ENCODE measurements around the gene TOLLIP.
"Not testable (repeated sequence)": the region's sequence is repeated elsewhere in the genome, so short reads cannot be mapped to it uniquely, and the experiment has no call there.

Gene TOLLIP

DNA sequence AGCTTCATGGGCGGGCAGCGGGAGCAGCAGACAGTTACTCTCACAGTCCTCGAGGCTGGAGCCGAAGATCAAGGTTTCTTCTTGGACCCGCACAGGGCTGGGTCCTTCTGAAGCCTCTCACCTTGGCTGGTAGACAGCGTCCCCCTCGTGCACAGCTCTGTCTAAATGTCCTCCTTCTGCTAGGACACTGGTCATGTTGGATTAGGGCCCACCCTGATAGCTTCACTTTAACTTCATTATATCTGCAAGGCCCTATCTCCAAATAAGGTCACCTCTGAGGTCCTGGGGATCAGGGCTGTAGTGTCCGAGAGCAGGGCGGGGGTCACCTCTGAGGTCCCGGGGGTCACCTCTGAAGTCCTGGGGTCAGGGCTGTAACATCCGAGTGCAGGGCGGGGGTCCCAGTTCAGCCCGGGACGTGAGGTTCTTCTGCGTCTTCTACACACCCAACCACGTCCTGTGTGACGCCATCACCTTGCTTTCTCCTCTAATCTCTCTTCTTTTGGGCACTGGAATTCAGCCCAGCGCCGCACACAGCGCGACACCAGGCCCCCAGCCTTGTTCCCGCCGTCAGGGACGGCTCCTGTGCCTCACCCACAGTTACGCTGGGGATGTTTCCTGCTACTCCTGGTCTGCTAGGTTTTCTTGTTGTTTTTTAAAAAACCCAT lies 34.1 kb upstream of the TOLLIP start:
- H3K27me3 ChIP-seq (ENCODE audit: control insufficient read depth in 3 of 3, insufficient read depth in 3 of 3, low read depth in 1 of 3, low read length in 3 of 3), result peaks cover 0 to 6% (median 0%) of the 10 kb centered on the region in 3 experiments
- H3K27ac ChIP-seq (replicated peaks; ENCODE audit: low read length), result no peak overlapping the region
- no peak overlapping the region for H4K91ac ChIP-seq (ENCODE audit: low read depth, low read length, poor library complexity)
- H3K4me3 ChIP-seq (ENCODE audit: low read length in 2 of 2), result no peak overlapping the region
- no CpG with 5 or more reads among the region's 25 CpGs for WGBS, 2 donors (ENCODE audit: extremely low coverage in 2 of 2, insufficient read length in 2 of 2, insufficient replicate concordance in 1 of 2)
- H4K8ac ChIP-seq (ENCODE audit: low read depth, low read length), result no peak overlapping the region
- no peak overlapping the region for H2BK120ac ChIP-seq (ENCODE audit: low read depth, low read length)
- no peak overlapping the region for H3K4me2 ChIP-seq (ENCODE audit: insufficient read depth, low read length, poor library complexity, severe bottlenecking)
- no peak overlapping the region for H2BK15ac ChIP-seq (ENCODE audit: low read length)
- peaks cover 0 to 5% of the 10 kb centered on the region in 2 donors for H3K9me3 ChIP-seq (replicated peaks in 1 of 2; ENCODE audit: control insufficient read depth in 2 of 2, insufficient read depth in 1 of 2, low read depth in 1 of 2, low read length in 2 of 2)
- no peak overlapping the region for H3K9ac ChIP-seq (ENCODE audit: low read depth, low read length, poor library complexity)
- H3K36me3 ChIP-seq (replicated peaks in 1 of 2; ENCODE audit: control insufficient read depth in 2 of 2, insufficient read depth in 2 of 2, low read length in 2 of 2), result no peaks in the 10 kb centered on the region
- peaks cover 6 to 7% of the 10 kb centered on the region in 2 donors for H3K4me1 ChIP-seq (ENCODE audit: control insufficient read depth in 2 of 2, insufficient read depth in 1 of 2, low read depth in 1 of 2, low read length in 2 of 2)
- no peak overlapping the region for H3K14ac ChIP-seq (ENCODE audit: low read length)
- H2BK5ac ChIP-seq (ENCODE audit: low read length), result no peak overlapping the region
- no peak overlapping the region for H2BK12ac ChIP-seq (ENCODE audit: low read length)
- H3K18ac ChIP-seq (ENCODE audit: low read length), result peak overlapping the region; percentile 61
- no peak overlapping the region for H3K23ac ChIP-seq (ENCODE audit: low read depth, low read length, poor library complexity)
- H3K4ac ChIP-seq (ENCODE audit: low read length), result no peak overlapping the region
- H2AK5ac ChIP-seq (ENCODE audit: low read depth, low read length), result no peak overlapping the region
- H2AFZ ChIP-seq (ENCODE audit: low read length), result no peak overlapping the region
- no peak for DNase-seq (ENCODE audit: low spot score)
- H3K79me1 ChIP-seq (ENCODE audit: low read depth, low read length), result no peaks in the 10 kb centered on the region

DNA sequence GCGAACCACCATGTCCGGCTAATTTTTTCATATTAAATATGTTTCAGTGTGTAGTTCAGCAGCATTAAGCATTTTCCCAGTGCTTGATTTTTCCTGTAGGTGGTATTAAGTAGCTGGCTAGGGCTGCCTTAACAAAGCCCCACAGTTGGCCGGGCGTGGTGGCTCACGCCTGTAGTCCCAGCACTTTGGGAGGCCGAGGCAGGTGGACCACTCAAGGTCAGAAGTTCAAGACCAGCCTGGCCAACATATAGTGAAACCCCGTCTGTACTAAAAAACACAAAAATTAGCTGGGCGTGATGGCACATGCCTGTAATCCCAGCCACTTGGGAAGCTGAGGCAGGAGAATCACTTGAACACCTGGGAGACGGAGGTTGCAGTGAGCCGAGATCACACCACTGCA lies 33.5 kb upstream of the TOLLIP start:
- Histone ChIP-seq H2BK120ac (ENCODE audit: low read depth, low read length) (no peak overlapping the region), H4K91ac (ENCODE audit: low read depth, low read length, poor library complexity) (no peak overlapping the region), H3K27ac (replicated peaks; ENCODE audit: low read length) (no peak overlapping the region), H3K4me1 (ENCODE audit: control insufficient read depth in 2 of 2, insufficient read depth in 1 of 2, low read depth in 1 of 2, low read length in 2 of 2) (peaks cover 0 to 2% of the 10 kb centered on the region in 2 donors), H2BK15ac (ENCODE audit: low read length) (no peak overlapping the region), H3K23ac (ENCODE audit: low read depth, low read length, poor library complexity) (no peak overlapping the region), H3K36me3 (replicated peaks in 1 of 2; ENCODE audit: control insufficient read depth in 2 of 2, insufficient read depth in 2 of 2, low read length in 2 of 2) (no peaks in the 10 kb centered on the region), H3K14ac (ENCODE audit: low read length) (no peak overlapping the region), H2AK5ac (ENCODE audit: low read depth, low read length) (no peak overlapping the region), H3K79me1 (ENCODE audit: low read depth, low read length) (no peaks in the 10 kb centered on the region), H3K4me2 (ENCODE audit: insufficient read depth, low read length, poor library complexity, severe bottlenecking) (no peak overlapping the region), H3K27me3 (ENCODE audit: control insufficient read depth in 3 of 3, insufficient read depth in 3 of 3, low read depth in 1 of 3, low read length in 3 of 3) (peaks cover 0 to 6% (median 3%) of the 10 kb centered on the region in 3 experiments), H3K18ac (ENCODE audit: low read length) (no peak overlapping the region), H3K9me3 (replicated peaks in 1 of 2; ENCODE audit: control insufficient read depth in 2 of 2, insufficient read depth in 1 of 2, low read depth in 1 of 2, low read length in 2 of 2) (peaks cover 1 to 7% of the 10 kb centered on the region in 2 donors), H2AFZ (ENCODE audit: low read length) (no peak overlapping the region), H2BK5ac (ENCODE audit: low read length) (no peak overlapping the region), H2BK12ac (ENCODE audit: low read length) (no peak overlapping the region), H3K4me3 (ENCODE audit: low read length in 2 of 2) (no peak overlapping the region), H4K8ac (ENCODE audit: low read depth, low read length) (no peak overlapping the region), H3K4ac (ENCODE audit: low read length) (no peak overlapping the region), H3K9ac (ENCODE audit: low read depth, low read length, poor library complexity) (no peak overlapping the region)
- WGBS, 2 donors (ENCODE audit: extremely low coverage in 2 of 2, insufficient read length in 2 of 2, insufficient replicate concordance in 1 of 2), result no CpG with 5 or more reads among the region's 10 CpGs
- DNase-seq (ENCODE audit: low spot score), result no peak

DNA sequence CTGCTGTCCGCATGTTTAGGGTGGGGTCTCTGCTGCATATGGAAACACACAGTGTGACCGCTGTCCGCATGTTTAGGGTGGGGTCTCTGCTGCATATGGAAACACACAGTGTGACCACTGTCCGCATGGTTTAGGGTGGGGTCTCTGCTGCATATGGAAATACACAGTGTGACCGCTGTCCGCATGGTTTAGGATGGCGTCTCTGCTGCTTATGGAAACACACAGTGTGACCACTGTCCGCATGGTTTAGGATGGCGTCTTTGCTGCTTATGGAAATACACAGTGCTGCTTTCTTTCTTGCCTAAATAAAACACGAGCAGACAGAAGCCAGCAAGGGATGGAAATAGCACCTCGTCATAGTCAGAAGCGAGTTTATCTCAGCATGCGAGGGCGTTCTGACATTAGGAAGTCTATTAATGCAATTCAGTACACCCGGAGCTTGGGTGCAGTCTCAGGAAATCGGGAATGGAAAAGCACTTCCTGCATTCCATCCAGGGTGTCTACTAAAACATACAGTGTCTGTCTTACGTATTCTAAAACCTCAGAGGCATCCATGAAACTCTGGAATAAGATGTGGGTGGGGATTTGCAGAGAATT lies 32.6 kb upstream of the TOLLIP start:
- no peak overlapping the region for H3K4me2 ChIP-seq (ENCODE audit: insufficient read depth, low read length, poor library complexity, severe bottlenecking)
- H3K27ac ChIP-seq (replicated peaks; ENCODE audit: low read length), result no peak overlapping the region
- H3K79me1 ChIP-seq (ENCODE audit: low read depth, low read length), result no peaks in the 10 kb centered on the region
- no peaks in the 10 kb centered on the region for H3K4me1 ChIP-seq (ENCODE audit: control insufficient read depth in 2 of 2, insufficient read depth in 1 of 2, low read depth in 1 of 2, low read length in 2 of 2)
- H4K91ac ChIP-seq (ENCODE audit: low read depth, low read length, poor library complexity), result no peak overlapping the region
- no peak overlapping the region for H3K18ac ChIP-seq (ENCODE audit: low read length)
- no peak overlapping the region for H4K8ac ChIP-seq (ENCODE audit: low read depth, low read length)
- no CpG with 5 or more reads among the region's 17 CpGs for WGBS, 2 donors (ENCODE audit: extremely low coverage in 2 of 2, insufficient read length in 2 of 2, insufficient replicate concordance in 1 of 2)
- H3K27me3 ChIP-seq (ENCODE audit: control insufficient read depth in 3 of 3, insufficient read depth in 3 of 3, low read depth in 1 of 3, low read length in 3 of 3), result peaks cover 0 to 9% (median 6%) of the 10 kb centered on the region in 3 experiments
- no peak overlapping the region for H3K14ac ChIP-seq (ENCODE audit: low read length)
- H2BK15ac ChIP-seq (ENCODE audit: low read length), result no peak overlapping the region
- H3K23ac ChIP-seq (ENCODE audit: low read depth, low read length, poor library complexity), result peak overlapping the region; percentile 17
- H3K4ac ChIP-seq (ENCODE audit: low read length), result no peak overlapping the region
- no peak overlapping the region for H2BK120ac ChIP-seq (ENCODE audit: low read depth, low read length)
- H3K9me3 ChIP-seq (replicated peaks in 1 of 2; ENCODE audit: control insufficient read depth in 2 of 2, insufficient read depth in 1 of 2, low read depth in 1 of 2, low read length in 2 of 2), result peaks cover 4 to 7% of the 10 kb centered on the region in 2 donors
- H2BK5ac ChIP-seq (ENCODE audit: low read length), result no peak overlapping the region
- no peak for DNase-seq (ENCODE audit: low spot score)
- H2AK5ac ChIP-seq (ENCODE audit: low read depth, low read length), result no peak overlapping the region
- H3K4me3 ChIP-seq (ENCODE audit: low read length in 2 of 2), result no peak overlapping the region
- H2AFZ ChIP-seq (ENCODE audit: low read length), result no peak overlapping the region
- no peaks in the 10 kb centered on the region for H3K36me3 ChIP-seq (replicated peaks in 1 of 2; ENCODE audit: control insufficient read depth in 2 of 2, insufficient read depth in 2 of 2, low read length in 2 of 2)
- no peak overlapping the region for H2BK12ac ChIP-seq (ENCODE audit: low read length)
- no peak overlapping the region for H3K9ac ChIP-seq (ENCODE audit: low read depth, low read length, poor library complexity)

DNA sequence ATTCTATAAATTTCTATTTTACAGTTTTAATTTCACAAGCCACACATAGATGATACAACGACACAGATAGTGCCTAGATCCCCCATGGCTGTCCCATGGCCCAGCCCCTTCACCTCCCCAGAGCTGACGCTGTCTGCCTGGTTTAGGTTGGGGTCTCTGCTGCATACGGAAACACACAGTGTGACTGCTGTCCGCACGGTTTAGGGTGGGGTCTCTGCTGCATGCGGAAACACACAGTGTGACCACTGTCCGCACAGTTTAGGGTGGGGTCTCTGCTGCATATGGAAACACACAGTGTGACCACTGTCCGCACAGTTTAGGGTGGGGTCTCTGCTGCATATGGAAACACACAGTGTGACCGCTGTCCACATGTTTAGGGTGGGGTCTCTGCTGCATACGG lies 31.8 kb upstream of the TOLLIP start:
- H3K9ac ChIP-seq (ENCODE audit: low read depth, low read length, poor library complexity); H3K4me1 ChIP-seq (ENCODE audit: control insufficient read depth in 2 of 2, insufficient read depth in 1 of 2, low read depth in 1 of 2, low read length in 2 of 2); H4K91ac ChIP-seq (ENCODE audit: low read depth, low read length, poor library complexity); H2BK12ac ChIP-seq (ENCODE audit: low read length); H3K4ac ChIP-seq (ENCODE audit: low read length); H3K4me3 ChIP-seq (ENCODE audit: low read length in 2 of 2); H2AFZ ChIP-seq (ENCODE audit: low read length); H4K8ac ChIP-seq (ENCODE audit: low read depth, low read length); H3K18ac ChIP-seq (ENCODE audit: low read length); H3K27ac ChIP-seq (replicated peaks; ENCODE audit: low read length); H3K4me2 ChIP-seq (ENCODE audit: insufficient read depth, low read length, poor library complexity, severe bottlenecking); H3K79me1 ChIP-seq (ENCODE audit: low read depth, low read length); H2BK5ac ChIP-seq (ENCODE audit: low read length); H3K23ac ChIP-seq (ENCODE audit: low read depth, low read length, poor library complexity); H3K14ac ChIP-seq (ENCODE audit: low read length); H2BK15ac ChIP-seq (ENCODE audit: low read length); H2AK5ac ChIP-seq (ENCODE audit: low read depth, low read length); DNase-seq (ENCODE audit: low spot score); H3K9me3 ChIP-seq (replicated peaks in 1 of 2; ENCODE audit: control insufficient read depth in 2 of 2, insufficient read depth in 1 of 2, low read depth in 1 of 2, low read length in 2 of 2); H3K36me3 ChIP-seq (replicated peaks in 1 of 2; ENCODE audit: control insufficient read depth in 2 of 2, insufficient read depth in 2 of 2, low read length in 2 of 2); H2BK120ac ChIP-seq (ENCODE audit: low read depth, low read length): not testable (repeated sequence)
- WGBS, 2 donors (ENCODE audit: extremely low coverage in 2 of 2, insufficient read length in 2 of 2, insufficient replicate concordance in 1 of 2), result no CpG with 5 or more reads among the region's 10 CpGs
- H3K27me3 ChIP-seq (ENCODE audit: control insufficient read depth in 3 of 3, insufficient read depth in 3 of 3, low read depth in 1 of 3, low read length in 3 of 3), result peaks cover 0 to 11% (median 6%) of the 10 kb centered on the region in 3 experiments
